ENCODE data around the gene SH3RF3. TPM values are rescaled to one million over a fixed set of nuclear protein-coding genes. Genes with fewer than 3 reads are reported as not detected.

SH3RF3 gene
- total and polyA plus RNA-seq, 2 donors (not counting 1 experiment from before 2014, with no cell fraction given): 8.3 to 10.1 TPM

- no peaks in the 10 kb centered on the region for H4K20me1 ChIP-seq (ENCODE audit: control insufficient read depth, extremely low read depth, insufficient read depth, low read length)
- no peaks in the 10 kb centered on the region for H3K27me3 ChIP-seq (ENCODE audit: control insufficient read depth, insufficient read depth, low read length)
Observed at GRCh38 chr2:109295781-109296117, 166.7 kb downstream of the SH3RF3 start.

GRCh38 chr2:109297566-109298490, 168.8 kb downstream of the SH3RF3 start:
- Histone ChIP-seq H2AFZ (ENCODE audit: low read length) (no peak overlapping the region), H3K4me1 (ENCODE audit: control insufficient read depth, extremely low read depth, insufficient read depth, low read length) (no peaks in the 10 kb centered on the region), H3K4me3 (replicated peaks in 1 of 4; ENCODE audit: control extremely low read depth in 1 of 4, insufficient read depth in 1 of 4, low read depth in 3 of 4, low read length in 4 of 4) (no peak overlapping the region), H3K36me3 (ENCODE audit: control insufficient read depth, insufficient read depth, low read length) (no peaks in the 10 kb centered on the region), H3K79me2 (ENCODE audit: control insufficient read depth, insufficient read depth, low read length) (peaks cover 19% of the 10 kb centered on the region), H3K27me3 (ENCODE audit: control insufficient read depth, insufficient read depth, low read length) (no peaks in the 10 kb centered on the region), H3K27ac (ENCODE audit: insufficient read depth, low read length) (no peak overlapping the region), H4K20me1 (ENCODE audit: control insufficient read depth, extremely low read depth, insufficient read depth, low read length) (no peaks in the 10 kb centered on the region), H3K9me3 (ENCODE audit: control insufficient read depth, insufficient read depth, low read depth, low read length) (no peaks in the 10 kb centered on the region), H3K4me2 (ENCODE audit: extremely low read depth, insufficient read depth, low read length) (no peak overlapping the region), H3K9ac (ENCODE audit: insufficient read depth, low read length) (no peak overlapping the region)
- no peak for DNase-seq (ENCODE audit: low read depth in 2 of 2)
- no peak for TF ChIP-seq CTCF (conservative IDR thresholded peaks at IDR 0.05 in 1 of 2, IDR thresholded peaks at IDR 0.05 in 1 of 2; ENCODE audit: low read depth in 1 of 2, low read length in 2 of 2)
- no peak for TF ChIP-seq EZH2 (IDR thresholded peaks at IDR 0.05; ENCODE audit: low read length, missing control alignments)

More at GRCh38 chr2:109295781-109296117, 166.7 kb downstream of the SH3RF3 start:
- Histone ChIP-seq H3K36me3 (ENCODE audit: control insufficient read depth, insufficient read depth, low read length) (no peaks in the 10 kb centered on the region), H3K4me2 (ENCODE audit: extremely low read depth, insufficient read depth, low read length) (no peak overlapping the region), H3K27ac (ENCODE audit: insufficient read depth, low read length) (no peak overlapping the region), H3K9ac (ENCODE audit: insufficient read depth, low read length) (no peak overlapping the region), H3K9me3 (ENCODE audit: control insufficient read depth, insufficient read depth, low read depth, low read length) (no peaks in the 10 kb centered on the region), H3K79me2 (ENCODE audit: control insufficient read depth, insufficient read depth, low read length) (peaks cover 14% of the 10 kb centered on the region), H3K4me1 (ENCODE audit: control insufficient read depth, extremely low read depth, insufficient read depth, low read length) (peaks cover 8% of the 10 kb centered on the region), H3K4me3 (replicated peaks in 1 of 4; ENCODE audit: control extremely low read depth in 1 of 4, insufficient read depth in 1 of 4, low read depth in 3 of 4, low read length in 4 of 4) (no peak overlapping the region), H2AFZ (ENCODE audit: low read length) (no peak overlapping the region)
- DNase-seq (ENCODE audit: low read depth in 2 of 2): no peak
- TF ChIP-seq CTCF (conservative IDR thresholded peaks at IDR 0.05 in 1 of 2, IDR thresholded peaks at IDR 0.05 in 1 of 2; ENCODE audit: low read depth in 1 of 2, low read length in 2 of 2): no peak
- TF ChIP-seq EZH2 (IDR thresholded peaks at IDR 0.05; ENCODE audit: low read length, missing control alignments): no peak

GRCh38 chr2:109298851-109299250, 169.8 kb downstream of the SH3RF3 start:
- Histone ChIP-seq H3K4me2 (ENCODE audit: extremely low read depth, insufficient read depth, low read length) (no peak overlapping the region), H3K79me2 (ENCODE audit: control insufficient read depth, insufficient read depth, low read length) (peaks cover 14% of the 10 kb centered on the region), H2AFZ (ENCODE audit: low read length) (no peak overlapping the region), H3K27me3 (ENCODE audit: control insufficient read depth, insufficient read depth, low read length) (no peaks in the 10 kb centered on the region), H3K4me3 (replicated peaks in 1 of 4; ENCODE audit: control extremely low read depth in 1 of 4, insufficient read depth in 1 of 4, low read depth in 3 of 4, low read length in 4 of 4) (no peak overlapping the region), H4K20me1 (ENCODE audit: control insufficient read depth, extremely low read depth, insufficient read depth, low read length) (no peaks in the 10 kb centered on the region), H3K4me1 (ENCODE audit: control insufficient read depth, extremely low read depth, insufficient read depth, low read length) (no peaks in the 10 kb centered on the region), H3K9me3 (ENCODE audit: control insufficient read depth, insufficient read depth, low read depth, low read length) (no peaks in the 10 kb centered on the region), H3K9ac (ENCODE audit: insufficient read depth, low read length) (no peak overlapping the region), H3K27ac (ENCODE audit: insufficient read depth, low read length) (no peak overlapping the region), H3K36me3 (ENCODE audit: control insufficient read depth, insufficient read depth, low read length) (no peaks in the 10 kb centered on the region)
- TF ChIP-seq EZH2 (IDR thresholded peaks at IDR 0.05; ENCODE audit: low read length, missing control alignments): no peak
- TF ChIP-seq CTCF (conservative IDR thresholded peaks at IDR 0.05 in 1 of 2, IDR thresholded peaks at IDR 0.05 in 1 of 2; ENCODE audit: low read depth in 1 of 2, low read length in 2 of 2): no peak
- DNase-seq (ENCODE audit: low read depth in 2 of 2): no peak

Measured in fibroblast of lung (primary cell).